Activated T-helper 1 cell treated with anti-CD3 and anti-CD28 coated beads, Interleukin-12 subunit alpha, Interleukin-12 subunit beta, Interleukin-2, Interleukin-4 antibody, amounts not matched to agents 30 ng/mL and 10 ng/mL and 1 ng/mL, durations not matched to agents 14 hours and 24 hours and 36 hours (primary cell): ENCODE results near the gene CLRN1. TPM values are rescaled to one million over a fixed set of nuclear protein-coding genes. Genes with fewer than 3 reads are reported as not detected.

ENCODE experiments used
- DNase-seq: peaks from one replicate; pipeline ENCODE4 v3.0.0; 2021; ENCODE audit warnings: low spot score
- H3K27ac Mint-ChIP-seq: one replicate; pipeline ENCODE4 v1.8.0; 2021; ENCODE audit warnings: mild to moderate bottlenecking, mixed read lengths
- H3K27me3 Mint-ChIP-seq: one replicate; pipeline ENCODE4 v1.8.0; 2022; ENCODE audit warnings: mild to moderate bottlenecking, moderate library complexity, mixed read lengths; ENCODE audit not compliant: insufficient read depth
- H3K36me3 Mint-ChIP-seq: one replicate; pipeline ENCODE4 v1.8.0; 2021; ENCODE audit warnings: low read depth, mixed read lengths
- H3K4me1 Mint-ChIP-seq: one replicate; pipeline ENCODE4 v1.8.0; 2021; ENCODE audit warnings: low read depth, mixed read lengths
- H3K4me3 Mint-ChIP-seq: one replicate; pipeline ENCODE4 v1.8.0; 2021; ENCODE audit warnings: mild to moderate bottlenecking, moderate library complexity, mixed read lengths
- H3K9me3 Mint-ChIP-seq: one replicate; pipeline ENCODE4 v1.8.0; 2021; ENCODE audit warnings: mixed read lengths
- intact Hi-C: fragments of 100-400 bp; cut with micrococcal nuclease; formaldehyde crosslinking; loops from one replicate; pipeline ENCODE4 v1.15.1; 2024
- total RNA-seq: library from RNA; stranded (reverse); gene quantifications from 2 replicates; pipeline ENCODE4 v1.2.3, GENCODE V29; 2022

CLRN1 gene
- total RNA-seq, 1 donor from 2014 or later, result not detected

GRCh38 chr3:150905339-150905738 is 67.2 kb downstream of the CLRN1 start, which contains the start of gene MINDY4B:
Gene MINDY4B, minus strand, starts transcription at chr3:150905439. Its CDS starts 0 bp downstream, at chr3:150905439.
- Mint-ChIP-seq H3K9me3 (no peaks in the 10 kb centered on the region), H3K4me3 (no peak within 1 kb of the TSS), H3K27me3 (peaks cover 24% of the 10 kb centered on the region), H3K27ac (no peak within 1 kb of the TSS), H3K36me3 (no peaks in the 10 kb centered on the region), H3K4me1 (no peaks in the 10 kb centered on the region)
- DNase-seq, result no peak
- intact Hi-C loops, result no loop called here

GRCh38 chr3:150902988-150903387 is 69.5 kb downstream of the CLRN1 start:
- intact Hi-C loops, result no loop called here
- no peak overlapping the region for H3K27ac Mint-ChIP-seq
- no peaks in the 10 kb centered on the region for H3K36me3 Mint-ChIP-seq
- DNase-seq, result no peak
- no peaks in the 10 kb centered on the region for H3K4me1 Mint-ChIP-seq
- no peak overlapping the region for H3K4me3 Mint-ChIP-seq
- no peaks in the 10 kb centered on the region for H3K9me3 Mint-ChIP-seq
- peaks cover 17% of the 10 kb centered on the region for H3K27me3 Mint-ChIP-seq

GRCh38 chr3:150901793-150902192 is 70.7 kb downstream of the CLRN1 start:
- H3K4me1 Mint-ChIP-seq, result no peaks in the 10 kb centered on the region
- H3K9me3 Mint-ChIP-seq, result no peaks in the 10 kb centered on the region
- no peaks in the 10 kb centered on the region for H3K36me3 Mint-ChIP-seq
- DNase-seq, result no peak
- peaks cover 8% of the 10 kb centered on the region for H3K27me3 Mint-ChIP-seq
- no peak overlapping the region for H3K4me3 Mint-ChIP-seq
- intact Hi-C loops, result no loop called here
- no peak overlapping the region for H3K27ac Mint-ChIP-seq

GRCh38 chr3:150899141-150899540 is 73.4 kb downstream of the CLRN1 start:
- Mint-ChIP-seq H3K4me3 (no peak overlapping the region), H3K4me1 (no peaks in the 10 kb centered on the region), H3K27me3 (peaks cover 2% of the 10 kb centered on the region), H3K36me3 (no peaks in the 10 kb centered on the region), H3K27ac (no peak overlapping the region), H3K9me3 (no peaks in the 10 kb centered on the region)
- no peak for DNase-seq
- intact Hi-C loops, result no loop called here

GRCh38 chr3:150898046-150898754 is 74.3 kb downstream of the CLRN1 start:
- Mint-ChIP-seq H3K27me3 (no peaks in the 10 kb centered on the region), H3K36me3 (no peaks in the 10 kb centered on the region), H3K4me1 (no peaks in the 10 kb centered on the region), H3K9me3 (no peaks in the 10 kb centered on the region), H3K27ac (no peak overlapping the region), H3K4me3 (no peak overlapping the region)
- intact Hi-C loops, result no loop called here
- no peak for DNase-seq

- Mint-ChIP-seq H3K4me3 (no peak overlapping the region), H3K27ac (no peak overlapping the region), H3K27me3 (no peaks in the 10 kb centered on the region), H3K4me1 (no peaks in the 10 kb centered on the region), H3K9me3 (no peaks in the 10 kb centered on the region), H3K36me3 (no peaks in the 10 kb centered on the region)
- intact Hi-C loops, result no loop called here
- DNase-seq, result no peak
These were observed 74.9 kb downstream of the CLRN1 start for GRCh38 chr3:150897592-150897991.

GRCh38 chr3:150890831-150891230 is 81.7 kb downstream of the CLRN1 start:
- no peak overlapping the region for H3K4me3 Mint-ChIP-seq
- no peak overlapping the region for H3K27ac Mint-ChIP-seq
- H3K27me3 Mint-ChIP-seq, result peaks cover 4% of the 10 kb centered on the region
- DNase-seq, result no peak
- intact Hi-C loops, result no loop called here
- no peaks in the 10 kb centered on the region for H3K9me3 Mint-ChIP-seq
- no peaks in the 10 kb centered on the region for H3K36me3 Mint-ChIP-seq
- H3K4me1 Mint-ChIP-seq, result no peaks in the 10 kb centered on the region

GRCh38 chr3:150890295-150890694 is 82.2 kb downstream of the CLRN1 start:
- Mint-ChIP-seq H3K4me1 (no peaks in the 10 kb centered on the region), H3K4me3 (no peak overlapping the region)

GRCh38 chr3:150889106-150889505 is 83.4 kb downstream of the CLRN1 start:
- Mint-ChIP-seq H3K36me3 (no peaks in the 10 kb centered on the region), H3K4me1 (no peaks in the 10 kb centered on the region), H3K4me3 (no peak overlapping the region), H3K27me3 (peaks cover 11% of the 10 kb centered on the region), H3K9me3 (no peaks in the 10 kb centered on the region), H3K27ac (no peak overlapping the region)
- no peak for DNase-seq
- intact Hi-C loops, result no loop called here

More at GRCh38 chr3:150890295-150890694, 82.2 kb downstream of the CLRN1 start:
- H3K27me3 Mint-ChIP-seq, result peaks cover 8% of the 10 kb centered on the region
- H3K27ac Mint-ChIP-seq, result no peak overlapping the region
- no peak for DNase-seq
- H3K36me3 Mint-ChIP-seq, result no peaks in the 10 kb centered on the region
- H3K9me3 Mint-ChIP-seq, result no peaks in the 10 kb centered on the region
- intact Hi-C loops, result no loop called here

- Mint-ChIP-seq H3K27ac (no peak overlapping the region), H3K4me3 (no peak overlapping the region), H3K36me3 (no peaks in the 10 kb centered on the region), H3K9me3 (no peaks in the 10 kb centered on the region), H3K4me1 (no peaks in the 10 kb centered on the region), H3K27me3 (peaks cover 17% of the 10 kb centered on the region)
- intact Hi-C loops, result no loop called here
- no peak for DNase-seq
These were observed 85.5 kb downstream of the CLRN1 start for GRCh38 chr3:150887031-150887430.

GRCh38 chr3:150885535-150885934 is 87.0 kb downstream of the CLRN1 start:
- intact Hi-C loops, result no loop called here
- H3K4me1 Mint-ChIP-seq, result no peaks in the 10 kb centered on the region
- H3K27me3 Mint-ChIP-seq, result peaks cover 19% of the 10 kb centered on the region
- H3K36me3 Mint-ChIP-seq, result no peaks in the 10 kb centered on the region
- H3K4me3 Mint-ChIP-seq, result no peak overlapping the region
- no peaks in the 10 kb centered on the region for H3K9me3 Mint-ChIP-seq
- H3K27ac Mint-ChIP-seq, result no peak overlapping the region
- no peak for DNase-seq

- no peaks in the 10 kb centered on the region for H3K36me3 Mint-ChIP-seq
- peaks cover 11% of the 10 kb centered on the region for H3K27me3 Mint-ChIP-seq
- H3K4me1 Mint-ChIP-seq, result no peaks in the 10 kb centered on the region
- DNase-seq, result no peak
- H3K4me3 Mint-ChIP-seq, result no peak overlapping the region
- intact Hi-C loops, result no loop called here
- no peak overlapping the region for H3K27ac Mint-ChIP-seq
- H3K9me3 Mint-ChIP-seq, result no peaks in the 10 kb centered on the region
These were observed 93.4 kb downstream of the CLRN1 start for GRCh38 chr3:150878996-150879575.

- DNase-seq, result no peak
- Mint-ChIP-seq H3K36me3 (no peaks in the 10 kb centered on the region), H3K27ac (no peak overlapping the region), H3K9me3 (no peaks in the 10 kb centered on the region), H3K4me3 (no peak overlapping the region), H3K27me3 (peaks cover 8% of the 10 kb centered on the region), H3K4me1 (no peaks in the 10 kb centered on the region)
- intact Hi-C loops, result no loop called here
These were observed 94.2 kb downstream of the CLRN1 start for GRCh38 chr3:150878290-150878689.
